HepG2 (cell line): ENCODE results near the gene CDK11A. TPM values are rescaled to one million over a fixed set of nuclear protein-coding genes. Genes with fewer than 3 reads are reported as not detected.
A peak's percentile ranks its signal among the peaks of the same experiment; 100 is the strongest.

Source experiments
- GFI1 ChIP-seq: sonication (generic); formaldehyde crosslinking; IDR thresholded peaks from 2 replicates; pipeline ENCODE4 v1.5.0; 2020; ENCODE audit warnings: missing genetic modification reagents, mild to moderate bottlenecking, borderline replicate concordance
- GLI4 ChIP-seq: sonication (generic); formaldehyde crosslinking; IDR thresholded peaks from 2 replicates; pipeline ENCODE4 v1.5.1; 2020; ENCODE audit warnings: missing genetic modification reagents, mild to moderate bottlenecking, moderate library complexity, borderline replicate concordance
- IRX3 ChIP-seq: sonication (generic); formaldehyde crosslinking; IDR thresholded peaks from 2 replicates; pipeline ENCODE4 v1.8.1; 2023; ENCODE audit warnings: mild to moderate bottlenecking, low read depth, missing genetic modification reagents, borderline replicate concordance
- PAX8 ChIP-seq: sonication (generic); formaldehyde crosslinking; IDR thresholded peaks from 2 replicates; pipeline ENCODE4 v1.8.0; 2022; ENCODE audit warnings: mild to moderate bottlenecking, missing genetic modification reagents, borderline replicate concordance
- PHF20 ChIP-seq: sonication (generic); formaldehyde crosslinking; IDR thresholded peaks from 2 replicates; pipeline ENCODE4 v1.5.0; 2020; ENCODE audit warnings: mild to moderate bottlenecking, missing genetic modification reagents
- REXO4 ChIP-seq: sonication (generic); formaldehyde crosslinking; IDR thresholded peaks from 2 replicates; pipeline ENCODE4 v1.8.0; 2022; ENCODE audit warnings: missing genetic modification reagents, mild to moderate bottlenecking, borderline replicate concordance
- TBP ChIP-seq: sonication (generic); formaldehyde crosslinking; IDR thresholded peaks from 2 replicates; pipeline ENCODE4 v1.5.0; 2020; ENCODE audit warnings: missing genetic modification reagents
- TCF12 ChIP-seq, 2 experiments: fragments of 450-650 bp in 1 of 2; sonication (generic) in 1 of 2; formaldehyde crosslinking in 1 of 2; IDR thresholded peaks; 2 replicates each; pipeline versions ENCODE4 v1.6.1 to v1.8.0; 2017 to 2022; ENCODE audit warnings: antibody characterized with exemption in 1 of 2, mild to moderate bottlenecking in 1 of 2, missing genetic modification reagents in 1 of 2, moderate library complexity in 1 of 2
- THAP8 ChIP-seq: sonication (generic); formaldehyde crosslinking; IDR thresholded peaks from 2 replicates; pipeline ENCODE4 v1.5.1; 2020; ENCODE audit warnings: missing genetic modification reagents, mild to moderate bottlenecking, borderline replicate concordance
- TRIM24 ChIP-seq: sonication (generic); formaldehyde crosslinking; IDR thresholded peaks from 2 replicates; pipeline ENCODE4 v1.8.0; 2022; ENCODE audit warnings: mild to moderate bottlenecking, missing genetic modification reagents
- U2AF1 ChIP-seq: fragments of 200-400 bp; formaldehyde crosslinking; optimal IDR thresholded peaks from 2 replicates; pipeline ENCODE3; 2017; ENCODE audit warnings: mild to moderate bottlenecking, low read depth, low read length
- ZBTB21 ChIP-seq: sonication (generic); formaldehyde crosslinking; IDR thresholded peaks from 2 replicates; pipeline ENCODE4 v1.4.0; 2020; ENCODE audit warnings: missing genetic modification reagents
- ZNF33B ChIP-seq: sonication (generic); formaldehyde crosslinking; IDR thresholded peaks from 2 replicates; pipeline ENCODE4 v1.5.1; 2020; ENCODE audit warnings: mild to moderate bottlenecking, missing genetic modification reagents
- ZNF550 ChIP-seq: sonication (generic); formaldehyde crosslinking; IDR thresholded peaks from 2 replicates; pipeline ENCODE4 v1.4.0; 2020; ENCODE audit warnings: mild to moderate bottlenecking, missing genetic modification reagents, borderline replicate concordance
- ZNF607 ChIP-seq: sonication (generic); formaldehyde crosslinking; IDR thresholded peaks from 2 replicates; pipeline ENCODE4 v1.5.1; 2020; ENCODE audit warnings: missing genetic modification reagents, mild to moderate bottlenecking, borderline replicate concordance
- ZNF841 ChIP-seq: sonication (generic); formaldehyde crosslinking; IDR thresholded peaks from 2 replicates; pipeline ENCODE4 v1.8.1; 2023; ENCODE audit warnings: missing genetic modification reagents, borderline replicate concordance
- ZSCAN21 ChIP-seq: sonication (generic); formaldehyde crosslinking; IDR thresholded peaks from 2 replicates; pipeline ENCODE4 v1.8.0; 2022; ENCODE audit warnings: mild to moderate bottlenecking, missing genetic modification reagents, moderate library complexity, borderline replicate concordance
- polyA plus RNA-seq, 8 experiments: library from polyadenylated mRNA; depleted of rRNA in 3 of 8; stranded (reverse) in 7 of 8; unstranded in 1 of 8; fragments of >200 nt; fragmentation: Illumina TruSeq in 4 of 8; extraction: Trizol in 4 of 8; gene quantifications; 2 replicates each; pipeline versions ENCODE4 v1.2.1 to v1.2.3, GENCODE V29; 2011 to 2016; ENCODE audit warnings: low read depth in 4 of 8, missing spikeins in 1 of 8, mixed read lengths in 1 of 8; ENCODE audit not compliant: insufficient read depth in 1 of 8
- total RNA-seq, 5 experiments: library from RNA; depleted of rRNA; stranded (reverse); fragments of >200 nt; fragmentation: Illumina TruSeq; extraction: Trizol; gene quantifications; 2 replicates each; pipeline ENCODE4 v1.2.3, GENCODE V29; 2016; ENCODE audit warnings: low read depth in 1 of 5
- TF ChIP-seq, protein P1 (sequence below): fragments of 450-650 bp; IDR thresholded peaks from 2 replicates; pipeline ENCODE4 v1.6.1; 2017; ENCODE audit warnings: mild to moderate bottlenecking
- TF ChIP-seq, protein P2 (sequence below): sonication (generic); formaldehyde crosslinking; IDR thresholded peaks from 2 replicates; pipeline ENCODE4 v1.9.0; 2021; ENCODE audit warnings: missing genetic modification reagents, mild to moderate bottlenecking, borderline replicate concordance
- TF ChIP-seq, protein P3 (sequence below): sonication (generic); formaldehyde crosslinking; IDR thresholded peaks from 2 replicates; pipeline ENCODE4 v1.4.0; 2020; ENCODE audit warnings: missing genetic modification reagents

CDK11A gene
- total and polyA plus RNA-seq, 2 of the 13 experiments (the other 11 are each of a cell fraction or from before 2014, with no cell fraction given), result 11.2 to 17.9 TPM

DNA sequence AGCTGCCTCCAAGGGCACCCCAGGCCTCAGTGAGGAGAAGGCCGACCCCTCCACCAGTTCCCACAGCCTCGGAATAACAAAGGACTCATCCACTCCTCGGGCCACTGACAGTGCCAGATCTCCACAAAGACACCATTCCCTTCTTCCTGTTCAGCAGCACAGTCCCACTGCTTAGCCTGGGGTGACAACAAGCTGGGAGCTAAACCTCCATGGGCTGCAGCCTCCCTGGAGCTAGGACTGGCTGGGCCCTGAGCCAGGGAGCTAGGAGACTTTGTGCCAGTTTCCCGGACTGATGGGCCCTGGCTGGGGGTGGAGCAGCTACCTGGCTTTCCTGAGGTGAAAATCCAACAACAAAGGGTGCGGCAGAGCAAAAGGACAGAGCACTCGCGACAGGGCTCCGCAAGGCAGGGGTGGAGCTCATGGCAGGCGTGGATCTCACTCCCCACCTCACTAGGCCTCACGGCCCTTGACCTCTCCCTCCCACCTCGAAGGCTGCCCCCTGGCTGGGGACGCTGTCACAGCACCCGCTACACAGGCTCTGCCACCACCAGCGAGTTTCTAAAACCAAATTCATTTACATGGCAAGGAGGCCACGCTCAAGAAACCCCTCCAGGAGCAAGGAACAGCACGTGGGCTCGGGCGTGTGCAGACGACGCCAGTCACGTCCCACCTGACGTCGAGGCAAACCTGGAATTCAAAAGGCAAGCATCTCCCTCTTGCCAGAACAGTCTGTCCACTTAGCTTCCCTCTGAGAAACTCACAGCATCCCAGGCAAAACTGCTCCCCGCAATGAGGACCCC, 45.4 kb downstream of the CDK11A start (continued):
- TF ChIP-seq ZNF33B (CRISPR knock-in tag), result peak; percentile 62; the same call in 1 of the 2 replicates
- TF ChIP-seq TCF12 (IDR thresholded peaks at IDR 0.05), result no peak
- TF ChIP-seq TCF12 (CRISPR knock-in tag; IDR thresholded peaks at IDR 0.05), result peak; percentile 65; the same call in 1 of the 2 replicates
- TF ChIP-seq, protein P1, sequence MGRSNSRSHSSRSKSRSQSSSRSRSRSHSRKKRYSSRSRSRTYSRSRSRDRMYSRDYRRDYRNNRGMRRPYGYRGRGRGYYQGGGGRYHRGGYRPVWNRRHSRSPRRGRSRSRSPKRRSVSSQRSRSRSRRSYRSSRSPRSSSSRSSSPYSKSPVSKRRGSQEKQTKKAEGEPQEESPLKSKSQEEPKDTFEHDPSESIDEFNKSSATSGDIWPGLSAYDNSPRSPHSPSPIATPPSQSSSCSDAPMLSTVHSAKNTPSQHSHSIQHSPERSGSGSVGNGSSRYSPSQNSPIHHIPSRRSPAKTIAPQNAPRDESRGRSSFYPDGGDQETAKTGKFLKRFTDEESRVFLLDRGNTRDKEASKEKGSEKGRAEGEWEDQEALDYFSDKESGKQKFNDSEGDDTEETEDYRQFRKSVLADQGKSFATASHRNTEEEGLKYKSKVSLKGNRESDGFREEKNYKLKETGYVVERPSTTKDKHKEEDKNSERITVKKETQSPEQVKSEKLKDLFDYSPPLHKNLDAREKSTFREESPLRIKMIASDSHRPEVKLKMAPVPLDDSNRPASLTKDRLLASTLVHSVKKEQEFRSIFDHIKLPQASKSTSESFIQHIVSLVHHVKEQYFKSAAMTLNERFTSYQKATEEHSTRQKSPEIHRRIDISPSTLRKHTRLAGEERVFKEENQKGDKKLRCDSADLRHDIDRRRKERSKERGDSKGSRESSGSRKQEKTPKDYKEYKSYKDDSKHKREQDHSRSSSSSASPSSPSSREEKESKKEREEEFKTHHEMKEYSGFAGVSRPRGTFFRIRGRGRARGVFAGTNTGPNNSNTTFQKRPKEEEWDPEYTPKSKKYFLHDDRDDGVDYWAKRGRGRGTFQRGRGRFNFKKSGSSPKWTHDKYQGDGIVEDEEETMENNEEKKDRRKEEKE, result no peak
- TF ChIP-seq TRIM24 (CRISPR knock-in tag), result no peak
- TF ChIP-seq U2AF1, result no peak
- peak; percentile 42; the same call in 1 of the 2 replicates for TF ChIP-seq ZBTB21
- no peak for TF ChIP-seq IRX3 (CRISPR knock-in tag)
- 0 out of 2 replicates have a peak, but pooled peaks have one; percentile 49 for TF ChIP-seq GFI1 (CRISPR knock-in tag)
- TF ChIP-seq ZNF607 (CRISPR knock-in tag), result 0 out of 2 replicates have a peak, but pooled peaks have one; percentile 72
- TF ChIP-seq REXO4 (CRISPR knock-in tag), result no peak
- no peak for TF ChIP-seq ZNF550 (CRISPR knock-in tag)
- TF ChIP-seq PHF20, result peak; percentile 70
- TF ChIP-seq, protein P2, sequence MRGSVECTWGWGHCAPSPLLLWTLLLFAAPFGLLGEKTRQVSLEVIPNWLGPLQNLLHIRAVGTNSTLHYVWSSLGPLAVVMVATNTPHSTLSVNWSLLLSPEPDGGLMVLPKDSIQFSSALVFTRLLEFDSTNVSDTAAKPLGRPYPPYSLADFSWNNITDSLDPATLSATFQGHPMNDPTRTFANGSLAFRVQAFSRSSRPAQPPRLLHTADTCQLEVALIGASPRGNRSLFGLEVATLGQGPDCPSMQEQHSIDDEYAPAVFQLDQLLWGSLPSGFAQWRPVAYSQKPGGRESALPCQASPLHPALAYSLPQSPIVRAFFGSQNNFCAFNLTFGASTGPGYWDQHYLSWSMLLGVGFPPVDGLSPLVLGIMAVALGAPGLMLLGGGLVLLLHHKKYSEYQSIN (CRISPR knock-in tag), result no peak
- TF ChIP-seq, protein P3, sequence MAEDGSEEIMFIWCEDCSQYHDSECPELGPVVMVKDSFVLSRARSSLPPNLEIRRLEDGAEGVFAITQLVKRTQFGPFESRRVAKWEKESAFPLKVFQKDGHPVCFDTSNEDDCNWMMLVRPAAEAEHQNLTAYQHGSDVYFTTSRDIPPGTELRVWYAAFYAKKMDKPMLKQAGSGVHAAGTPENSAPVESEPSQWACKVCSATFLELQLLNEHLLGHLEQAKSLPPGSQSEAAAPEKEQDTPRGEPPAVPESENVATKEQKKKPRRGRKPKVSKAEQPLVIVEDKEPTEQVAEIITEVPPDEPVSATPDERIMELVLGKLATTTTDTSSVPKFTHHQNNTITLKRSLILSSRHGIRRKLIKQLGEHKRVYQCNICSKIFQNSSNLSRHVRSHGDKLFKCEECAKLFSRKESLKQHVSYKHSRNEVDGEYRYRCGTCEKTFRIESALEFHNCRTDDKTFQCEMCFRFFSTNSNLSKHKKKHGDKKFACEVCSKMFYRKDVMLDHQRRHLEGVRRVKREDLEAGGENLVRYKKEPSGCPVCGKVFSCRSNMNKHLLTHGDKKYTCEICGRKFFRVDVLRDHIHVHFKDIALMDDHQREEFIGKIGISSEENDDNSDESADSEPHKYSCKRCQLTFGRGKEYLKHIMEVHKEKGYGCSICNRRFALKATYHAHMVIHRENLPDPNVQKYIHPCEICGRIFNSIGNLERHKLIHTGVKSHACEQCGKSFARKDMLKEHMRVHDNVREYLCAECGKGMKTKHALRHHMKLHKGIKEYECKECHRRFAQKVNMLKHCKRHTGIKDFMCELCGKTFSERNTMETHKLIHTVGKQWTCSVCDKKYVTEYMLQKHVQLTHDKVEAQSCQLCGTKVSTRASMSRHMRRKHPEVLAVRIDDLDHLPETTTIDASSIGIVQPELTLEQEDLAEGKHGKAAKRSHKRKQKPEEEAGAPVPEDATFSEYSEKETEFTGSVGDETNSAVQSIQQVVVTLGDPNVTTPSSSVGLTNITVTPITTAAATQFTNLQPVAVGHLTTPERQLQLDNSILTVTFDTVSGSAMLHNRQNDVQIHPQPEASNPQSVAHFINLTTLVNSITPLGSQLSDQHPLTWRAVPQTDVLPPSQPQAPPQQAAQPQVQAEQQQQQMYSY (CRISPR knock-in tag), result no peak
- no peak for TF ChIP-seq TBP
- TF ChIP-seq GLI4 (CRISPR knock-in tag), result no peak
- TF ChIP-seq ZNF841 (CRISPR knock-in tag), result no peak
- peak; percentile 93 for TF ChIP-seq ZSCAN21 (CRISPR knock-in tag)
- TF ChIP-seq PAX8 (CRISPR knock-in tag), result no peak
- TF ChIP-seq THAP8 (CRISPR knock-in tag), result peak; percentile 66; the same call in 1 of the 2 replicates
